HuH-7.5 (cell line): Measurements from ENCODE around the gene MAD1L1.

Source experiments
- DNase-seq: peaks from one replicate; pipeline ENCODE4 v3.0.0; 2011; ENCODE audit warnings: low spot score

MAD1L1 gene

GRCh38 chr7:2083362-2083761 is 149.4 kb downstream of the MAD1L1 start:
- DNase-seq = no peak

GRCh38 chr7:2082139-2082998 is 150.4 kb downstream of the MAD1L1 start:
- DNase-seq = no peak

GRCh38 chr7:2081526-2082135 is 151.1 kb downstream of the MAD1L1 start:
- DNase-seq = no peak

- no peak for DNase-seq
Measured at GRCh38 chr7:2080477-2080876, 152.3 kb downstream of the MAD1L1 start.

GRCh38 chr7:2080060-2080387 is 152.7 kb downstream of the MAD1L1 start:
- DNase-seq = no peak

GRCh38 chr7:2079332-2080059 is 153.2 kb downstream of the MAD1L1 start:
- DNase-seq = no peak

DNA sequence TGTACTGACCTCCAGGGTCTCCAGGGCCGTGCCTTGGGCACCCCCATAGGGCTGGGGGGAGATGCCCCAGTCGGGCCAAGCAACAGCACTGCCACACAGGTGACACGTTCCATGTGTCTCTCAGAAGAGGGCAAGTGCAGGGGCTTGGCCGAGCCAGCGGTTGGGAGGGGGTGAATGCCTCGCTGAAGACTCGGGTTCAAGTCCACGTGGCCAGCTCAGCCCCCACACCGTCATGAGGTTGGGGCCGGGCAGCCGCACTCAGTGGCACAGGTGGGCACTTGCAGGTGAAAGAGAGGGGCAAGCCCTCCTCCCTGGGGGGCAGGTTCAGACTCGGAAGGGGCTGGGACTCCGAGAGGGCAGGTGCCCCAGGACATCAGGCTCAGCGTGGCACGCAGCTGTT is 153.8 kb downstream of the MAD1L1 start:
- no peak for DNase-seq

GRCh38 chr7:2076649-2077064 is 156.1 kb downstream of the MAD1L1 start:
- no peak for DNase-seq

DNA sequence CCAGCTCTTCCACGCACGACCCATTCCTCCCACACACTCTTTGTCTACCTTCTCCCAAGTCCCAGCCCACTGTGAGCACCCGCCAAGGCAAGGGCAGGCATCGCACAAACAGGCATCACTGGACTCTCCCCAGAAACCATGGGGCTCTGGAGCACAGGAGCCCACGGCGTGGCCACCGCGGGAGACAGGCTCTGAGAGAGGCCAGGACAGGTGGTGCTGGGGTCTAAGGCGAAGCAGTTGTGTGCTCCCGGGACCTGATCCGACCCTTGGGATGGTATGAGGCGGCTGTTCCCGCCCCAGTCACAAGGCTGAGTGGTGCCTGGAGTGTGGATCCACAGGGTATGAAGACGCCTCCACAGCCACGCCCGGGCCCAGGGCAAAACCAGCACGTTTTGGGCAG is 156.9 kb downstream of the MAD1L1 start:
- DNase-seq = no peak

GRCh38 chr7:2074691-2075090 is 158.1 kb downstream of the MAD1L1 start:
- DNase-seq = no peak

DNA sequence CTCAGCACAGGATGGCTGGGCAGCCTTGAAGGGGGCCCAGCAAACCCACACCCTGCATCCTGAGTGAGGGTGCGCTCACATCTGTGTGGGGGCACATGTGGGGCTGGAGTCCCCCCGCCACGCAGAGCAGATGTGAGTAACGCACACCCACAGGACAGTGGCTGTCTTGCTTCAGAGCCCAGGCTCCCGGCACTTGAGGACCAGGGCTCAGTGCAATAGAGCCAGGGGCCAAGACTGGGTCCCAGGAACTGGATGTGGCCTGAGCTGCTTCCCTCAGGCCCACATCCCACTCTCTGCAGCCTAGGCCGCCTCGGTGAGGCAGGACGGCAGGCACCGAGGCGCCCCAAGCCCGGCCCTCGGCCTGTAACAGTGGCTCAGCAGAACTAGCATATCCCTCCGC is 159.9 kb downstream of the MAD1L1 start:
- no peak for DNase-seq

- DNase-seq = no peak
Measured at GRCh38 chr7:2072042-2072441, 160.7 kb downstream of the MAD1L1 start.

DNA sequence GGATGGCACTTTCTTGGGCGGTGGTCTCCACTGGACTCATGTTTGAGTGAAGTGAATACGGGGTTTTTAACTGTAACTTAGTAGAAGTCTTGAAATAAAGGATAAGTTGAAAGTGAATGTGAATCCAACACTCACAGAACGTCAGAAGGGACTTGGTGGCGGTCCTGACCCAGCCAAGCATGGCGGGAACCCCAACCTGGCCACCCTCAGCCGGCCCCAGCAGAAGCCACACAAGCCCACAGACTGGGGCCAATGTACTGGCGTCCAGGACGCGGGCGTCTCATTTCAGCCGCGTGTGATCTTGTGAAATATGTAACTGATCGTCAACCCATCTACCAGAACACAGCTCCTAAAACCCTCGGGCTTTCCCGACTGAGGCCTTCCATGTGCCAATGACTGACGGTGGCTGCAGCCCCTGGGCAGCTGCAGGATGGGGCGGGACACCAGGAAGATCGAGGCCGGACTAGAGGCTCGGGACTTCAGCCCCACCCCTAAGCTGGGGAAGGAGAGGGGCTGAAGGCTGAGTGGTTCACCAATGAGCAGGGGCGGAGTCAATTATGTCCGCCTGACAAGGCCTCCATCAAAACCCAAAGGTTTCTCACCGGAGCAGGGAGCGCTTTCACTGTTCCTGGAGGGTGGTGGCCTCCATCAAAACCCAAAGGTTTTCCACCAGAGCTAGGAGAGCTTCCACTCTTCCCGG is 161.5 kb downstream of the MAD1L1 start:
- DNase-seq = no peak

DNA sequence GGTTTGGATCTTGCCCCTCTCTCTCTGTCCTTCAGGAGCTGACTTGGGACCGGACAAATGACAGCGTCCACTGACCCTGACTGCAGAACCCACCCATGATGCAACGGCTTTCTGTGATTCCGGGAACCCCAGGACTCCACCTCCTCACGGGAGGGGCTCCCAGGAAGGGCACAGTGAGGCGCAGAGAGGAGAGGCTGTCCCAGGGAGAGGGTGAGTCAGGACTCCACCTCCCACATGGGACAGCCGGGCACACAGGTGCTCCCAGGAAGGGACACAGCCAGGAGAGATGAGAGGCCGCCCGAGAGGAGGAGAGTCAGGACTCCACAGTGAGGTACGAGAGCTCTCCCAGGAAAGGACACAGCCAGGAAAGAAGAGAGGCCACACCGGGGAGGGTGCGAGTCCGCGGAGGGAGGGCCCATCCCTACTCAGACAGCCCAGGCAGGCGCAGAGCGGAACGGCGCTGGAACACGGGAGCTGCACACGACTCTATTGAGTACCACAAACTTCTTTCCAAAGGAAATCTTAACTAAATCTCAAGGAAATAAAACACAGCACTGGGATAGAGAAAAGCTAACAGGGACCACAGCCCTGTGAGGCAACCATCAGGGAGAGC is 162.5 kb downstream of the MAD1L1 start:
- no peak for DNase-seq

DNA sequence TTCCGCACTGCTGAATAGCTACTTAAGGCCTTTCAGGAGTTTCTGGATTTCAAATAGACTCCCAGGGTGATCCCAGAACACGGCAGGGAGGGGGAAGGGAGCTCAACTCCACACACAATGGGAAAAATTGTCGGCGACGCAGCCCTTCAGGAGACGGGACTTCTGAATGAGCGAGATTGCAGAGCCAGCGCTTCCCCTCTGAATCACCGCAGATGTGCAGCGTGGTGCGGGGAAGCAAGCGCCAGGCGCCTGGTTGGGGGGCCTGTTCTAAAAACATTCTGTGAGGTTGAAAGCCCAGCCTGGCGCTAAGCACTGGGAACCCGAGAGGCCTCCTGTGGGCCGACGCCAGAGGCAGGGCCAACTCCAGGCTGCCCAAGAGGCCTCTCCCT is 163.3 kb downstream of the MAD1L1 start:
- DNase-seq = no peak

GRCh38 chr7:2068693-2069471 is 163.9 kb downstream of the MAD1L1 start:
- peak; percentile 53 for DNase-seq

DNA sequence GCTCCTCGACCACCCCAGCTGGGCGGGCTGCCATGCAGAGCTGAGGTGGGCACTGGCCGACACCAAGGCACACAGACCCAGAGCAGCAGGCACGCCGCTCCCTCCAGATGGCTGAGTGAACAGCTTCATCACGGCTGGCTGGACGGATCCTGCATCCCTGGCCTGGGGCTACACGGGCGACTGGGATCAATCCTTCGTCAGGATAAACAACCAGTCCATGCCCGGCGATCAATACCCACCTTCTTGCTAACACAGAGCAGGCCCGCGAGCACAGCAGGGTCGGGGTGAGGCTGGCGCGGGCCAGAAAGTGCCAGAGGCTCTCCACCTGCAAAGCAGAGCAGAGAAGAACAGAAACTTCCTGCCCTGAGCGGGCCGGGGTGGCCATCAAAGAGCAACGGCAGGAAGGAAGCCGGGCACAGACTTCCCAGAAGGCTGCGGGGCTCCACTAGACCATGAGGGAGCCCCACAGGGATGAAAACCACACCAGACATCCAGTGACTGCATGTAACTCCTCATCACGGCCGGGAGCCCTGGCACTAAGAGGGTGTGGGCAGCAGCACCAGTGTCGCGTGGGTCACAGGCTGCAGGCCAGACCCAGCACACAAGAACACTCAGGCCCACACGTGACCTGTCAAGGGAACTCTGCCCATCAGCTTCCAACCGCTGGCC is 166.4 kb downstream of the MAD1L1 start:
- DNase-seq = no peak

DNA sequence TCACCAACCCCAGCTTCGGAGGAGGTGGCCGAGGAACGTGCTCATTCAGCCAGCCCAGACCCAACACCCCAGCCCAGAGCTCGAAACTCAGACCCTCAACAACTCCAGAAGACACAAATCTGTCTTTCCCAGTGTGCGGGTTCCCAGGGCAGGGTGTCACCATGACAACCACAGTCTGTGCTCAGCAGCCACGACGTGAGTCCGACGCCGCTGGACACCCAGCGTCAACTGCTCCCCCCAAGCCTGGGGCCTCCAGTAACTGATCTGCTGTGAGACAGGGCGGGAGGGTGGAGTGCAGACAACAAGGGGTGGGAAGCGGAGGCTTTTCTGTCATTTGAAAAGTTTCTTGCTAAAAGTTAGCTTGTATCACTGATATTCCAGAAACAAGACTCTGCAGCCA is 167.2 kb downstream of the MAD1L1 start:
- DNase-seq = no peak

GRCh38 chr7:2063563-2064260 is 169.0 kb downstream of the MAD1L1 start:
- peak; percentile 47 for DNase-seq

DNA sequence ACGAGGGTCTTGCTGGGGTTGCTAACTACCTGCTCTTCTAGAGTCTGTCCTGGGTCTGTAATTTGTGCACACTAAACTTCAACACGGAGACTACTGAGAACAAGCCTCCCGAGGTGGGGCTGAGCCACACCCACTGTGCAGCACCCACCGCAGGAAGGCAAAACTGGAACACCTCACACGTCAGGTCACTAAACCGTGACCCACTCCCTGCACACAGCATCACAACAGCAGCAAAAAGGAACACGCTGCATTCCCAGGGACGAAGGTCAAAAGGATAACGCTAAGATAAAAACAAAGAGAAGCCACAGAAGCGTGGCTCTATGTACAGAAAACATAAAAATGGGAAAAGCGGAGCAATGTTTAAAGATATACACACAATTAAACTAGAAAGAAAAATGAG is 170.1 kb downstream of the MAD1L1 start:
- no peak for DNase-seq
